ENCODE measurements around the gene PPID.

DNA sequence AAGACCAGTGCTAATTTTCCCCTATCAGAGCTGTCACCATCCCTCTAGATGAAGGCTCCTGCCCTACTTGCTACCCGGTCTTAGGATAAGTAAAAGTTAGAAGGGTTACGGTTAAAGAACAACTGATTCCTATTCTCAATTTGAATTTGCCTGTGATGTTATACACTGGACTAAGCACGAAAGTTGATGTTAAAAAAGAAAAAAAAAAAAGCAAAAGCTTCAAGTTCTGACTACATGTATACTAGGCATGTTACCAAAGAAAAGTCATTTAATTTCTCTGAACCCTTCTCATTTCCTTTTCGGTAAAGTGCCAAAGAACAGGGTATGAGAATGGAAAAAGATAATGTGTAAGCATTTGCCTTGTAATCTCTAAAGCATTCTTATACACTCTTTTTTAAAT, 1.4 kb upstream of the PPID start:
- TF ChIP-seq, protein P1, sequence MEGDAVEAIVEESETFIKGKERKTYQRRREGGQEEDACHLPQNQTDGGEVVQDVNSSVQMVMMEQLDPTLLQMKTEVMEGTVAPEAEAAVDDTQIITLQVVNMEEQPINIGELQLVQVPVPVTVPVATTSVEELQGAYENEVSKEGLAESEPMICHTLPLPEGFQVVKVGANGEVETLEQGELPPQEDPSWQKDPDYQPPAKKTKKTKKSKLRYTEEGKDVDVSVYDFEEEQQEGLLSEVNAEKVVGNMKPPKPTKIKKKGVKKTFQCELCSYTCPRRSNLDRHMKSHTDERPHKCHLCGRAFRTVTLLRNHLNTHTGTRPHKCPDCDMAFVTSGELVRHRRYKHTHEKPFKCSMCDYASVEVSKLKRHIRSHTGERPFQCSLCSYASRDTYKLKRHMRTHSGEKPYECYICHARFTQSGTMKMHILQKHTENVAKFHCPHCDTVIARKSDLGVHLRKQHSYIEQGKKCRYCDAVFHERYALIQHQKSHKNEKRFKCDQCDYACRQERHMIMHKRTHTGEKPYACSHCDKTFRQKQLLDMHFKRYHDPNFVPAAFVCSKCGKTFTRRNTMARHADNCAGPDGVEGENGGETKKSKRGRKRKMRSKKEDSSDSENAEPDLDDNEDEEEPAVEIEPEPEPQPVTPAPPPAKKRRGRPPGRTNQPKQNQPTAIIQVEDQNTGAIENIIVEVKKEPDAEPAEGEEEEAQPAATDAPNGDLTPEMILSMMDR (IDR thresholded peaks at IDR 0.05), result no peak
- no peak for TF ChIP-seq POLR2A (IDR thresholded peaks at IDR 0.05)

All from ovary (tissue), 3 donors.